OCI-LY3 (cell line): ENCODE measurements around the gene RBM28.

Source experiments
- CTCF ChIP-seq: fragments of 200-600, 300-600 bp; sonication (generic); IDR thresholded peaks from 2 replicates; pipeline ENCODE4 v1.5.1; 2014; ENCODE audit warnings: antibody characterized with exemption, low read length, low read depth
- EZH2phosphoT487 ChIP-seq: fragments of 200-600 bp; shearing (Covaris generic); IDR thresholded peaks from 2 replicates; pipeline ENCODE4 v1.6.1; 2018; ENCODE audit warnings: antibody characterized with exemption, mixed run types, low read depth

- no peak for TF ChIP-seq CTCF
- no peak for TF ChIP-seq EZH2phosphoT487
Observed at GRCh38 chr7:128392446-128393327, 49.0 kb upstream of the RBM28 start.
